ENCODE results near the gene TRIM67.

TRIM67 gene

DNA sequence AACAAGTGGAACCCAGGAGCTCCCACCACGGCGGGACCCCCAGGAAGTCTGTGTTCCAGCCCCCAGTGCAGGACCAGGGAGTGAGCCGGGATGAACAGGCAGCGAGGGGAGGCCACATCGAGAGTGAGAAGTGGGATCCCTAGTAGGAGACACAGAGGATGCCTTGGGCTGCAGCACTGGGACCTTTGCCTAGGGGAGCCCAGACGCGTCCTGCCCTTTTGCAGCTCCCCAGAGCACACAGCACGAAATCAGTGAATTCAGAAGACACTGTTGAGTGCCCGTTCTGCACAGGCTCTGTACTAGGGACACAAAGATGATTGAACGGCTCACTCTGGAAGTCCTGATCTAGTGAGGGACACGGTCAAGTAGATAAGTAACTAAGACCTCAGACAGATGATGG, 23.5 kb downstream of the TRIM67 start:
- DNase-seq: no peak

DNA sequence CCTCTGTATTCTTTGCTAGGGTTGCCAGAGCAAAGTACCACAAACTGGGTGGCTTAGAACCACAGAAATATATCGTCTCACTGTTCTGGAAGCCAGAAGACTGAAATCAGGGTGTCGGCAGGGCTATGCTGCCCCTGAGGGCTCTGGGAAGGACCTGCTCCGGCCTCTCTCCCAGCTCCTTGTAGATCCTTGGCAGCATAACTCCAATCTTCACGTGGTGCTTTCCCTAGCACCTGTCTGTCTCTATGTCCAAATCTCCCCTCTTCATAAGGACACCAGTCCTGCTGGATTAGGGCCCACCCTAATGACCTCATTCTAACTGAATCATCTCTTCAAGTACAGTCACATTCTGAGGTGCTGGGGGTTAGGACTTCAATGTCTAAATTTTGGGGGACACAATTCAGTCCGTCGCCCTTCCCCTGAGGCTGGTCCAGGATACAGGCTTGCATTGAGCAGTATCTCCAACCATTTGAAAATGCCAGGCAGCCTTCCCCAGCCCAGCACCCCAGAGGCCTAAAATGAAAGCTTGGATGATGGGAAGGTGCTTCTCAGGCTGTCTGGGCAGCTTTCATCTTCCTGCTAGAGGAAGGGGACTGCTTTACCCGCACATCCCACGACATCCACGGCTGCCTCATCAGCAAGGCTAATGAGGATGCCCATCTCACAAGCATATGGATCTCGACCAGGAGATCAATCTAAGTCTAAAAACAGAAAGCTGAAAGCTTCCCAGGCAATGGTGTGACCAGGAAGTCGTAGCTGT, 24.7 kb downstream of the TRIM67 start:
- no peak for DNase-seq

DNA sequence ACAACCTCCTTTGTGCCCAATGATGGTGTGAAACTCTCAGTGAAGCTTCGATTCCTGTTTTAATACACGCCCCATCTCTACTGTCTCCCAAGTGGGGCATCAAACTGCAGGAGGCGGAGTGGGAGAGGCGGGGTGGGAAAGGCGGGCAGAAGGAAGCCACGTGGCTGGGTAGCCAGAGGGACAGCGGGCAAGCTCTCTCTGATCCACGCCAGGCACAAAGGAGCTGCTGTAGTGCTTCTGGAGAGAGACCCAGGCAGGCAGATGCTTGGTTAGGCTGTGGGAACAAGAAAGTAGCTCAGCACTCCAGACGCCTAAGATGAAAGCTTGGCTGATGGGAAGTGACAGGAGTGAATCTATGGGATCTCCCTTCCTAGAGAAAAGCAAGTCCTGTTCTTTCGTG, 25.7 kb downstream of the TRIM67 start:
- no peak for DNase-seq

DNA sequence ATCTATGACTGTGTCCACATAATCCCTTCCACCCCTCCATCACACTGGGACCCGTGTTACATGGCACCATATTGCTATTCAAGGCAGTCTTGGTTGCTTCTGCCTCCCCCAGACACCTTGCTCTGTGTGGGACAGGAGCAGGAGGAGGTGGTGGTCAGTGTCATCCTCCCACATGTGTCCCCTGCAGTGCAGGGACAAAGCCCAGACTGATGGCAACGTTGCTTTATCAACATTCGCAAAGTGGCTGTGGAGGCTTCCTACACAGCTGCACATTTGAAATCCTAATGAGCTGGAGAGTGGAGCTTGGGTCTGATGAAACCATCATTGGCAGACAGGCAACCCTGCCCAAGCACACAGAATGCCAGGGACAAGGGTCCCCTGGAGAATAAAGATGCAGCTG, 26.2 kb downstream of the TRIM67 start:
- no peak for DNase-seq

DNA sequence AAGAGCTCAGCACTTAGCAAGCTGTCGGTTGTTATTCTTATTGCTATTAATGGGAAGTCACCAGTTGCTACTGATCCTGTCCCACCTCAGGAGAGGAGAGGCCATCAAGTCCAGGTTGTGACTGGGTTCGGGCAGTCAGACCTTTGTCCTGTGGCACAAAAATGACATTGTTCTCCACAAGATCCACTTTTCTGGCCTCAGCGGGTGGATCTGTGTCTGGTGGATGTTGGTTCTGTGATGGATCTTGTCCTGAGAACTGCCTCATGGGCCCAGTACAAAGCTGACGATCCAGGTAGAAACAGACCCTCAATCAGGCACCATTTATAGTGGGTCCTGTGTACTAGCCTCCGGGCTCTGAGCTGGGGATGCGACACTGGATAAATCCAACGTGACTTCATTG, 26.9 kb downstream of the TRIM67 start:
- no peak for DNase-seq

DNA sequence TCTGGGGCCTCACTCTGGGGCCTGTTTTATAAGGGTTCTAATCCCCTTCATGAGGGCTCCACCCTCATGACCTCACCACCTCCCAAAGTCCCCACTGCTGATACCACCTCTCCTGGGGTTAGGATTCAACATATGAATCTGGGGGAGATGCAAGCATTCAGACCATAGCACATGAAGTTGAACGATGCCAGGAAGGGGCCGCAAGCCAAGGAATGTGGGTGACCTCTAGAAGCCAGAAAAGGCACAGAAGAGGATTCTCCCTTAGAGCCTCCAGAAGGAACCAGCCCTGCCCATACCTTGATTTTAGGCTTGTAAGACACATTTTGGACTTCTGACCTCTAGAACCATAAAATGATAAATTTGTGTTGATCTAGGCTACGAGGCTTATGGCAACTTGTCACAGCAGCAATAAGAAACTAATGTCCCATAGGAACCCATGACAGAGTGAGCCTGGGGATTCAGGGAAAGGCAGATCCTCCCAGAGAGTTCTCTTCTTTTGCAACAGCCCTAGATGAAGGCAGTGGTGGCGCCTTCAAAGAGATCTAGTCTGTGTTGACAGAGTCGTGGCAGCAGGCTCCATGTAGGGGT, 27.9 kb downstream of the TRIM67 start:
- no peak for DNase-seq

DNA sequence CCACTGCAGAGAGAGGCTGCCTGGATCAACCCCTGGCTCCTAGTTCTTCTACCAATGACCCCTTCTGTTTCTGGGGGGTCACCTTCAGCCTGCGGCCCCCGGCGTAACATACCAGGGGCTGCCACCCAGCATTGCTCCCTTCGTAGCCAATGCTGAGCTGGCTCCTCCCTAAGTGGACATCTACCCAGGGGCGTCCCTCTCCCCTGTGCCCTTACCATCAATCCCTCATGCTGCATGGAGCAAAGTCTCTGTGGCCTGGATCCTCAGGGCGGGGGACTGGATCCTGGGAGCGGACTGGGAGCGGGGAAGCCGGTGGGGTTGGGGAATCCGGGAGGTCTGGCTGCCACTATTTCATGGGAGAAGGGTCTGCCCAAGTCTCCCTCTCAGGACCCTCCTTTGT, 28.6 kb downstream of the TRIM67 start:
- DNase-seq: no peak

DNA sequence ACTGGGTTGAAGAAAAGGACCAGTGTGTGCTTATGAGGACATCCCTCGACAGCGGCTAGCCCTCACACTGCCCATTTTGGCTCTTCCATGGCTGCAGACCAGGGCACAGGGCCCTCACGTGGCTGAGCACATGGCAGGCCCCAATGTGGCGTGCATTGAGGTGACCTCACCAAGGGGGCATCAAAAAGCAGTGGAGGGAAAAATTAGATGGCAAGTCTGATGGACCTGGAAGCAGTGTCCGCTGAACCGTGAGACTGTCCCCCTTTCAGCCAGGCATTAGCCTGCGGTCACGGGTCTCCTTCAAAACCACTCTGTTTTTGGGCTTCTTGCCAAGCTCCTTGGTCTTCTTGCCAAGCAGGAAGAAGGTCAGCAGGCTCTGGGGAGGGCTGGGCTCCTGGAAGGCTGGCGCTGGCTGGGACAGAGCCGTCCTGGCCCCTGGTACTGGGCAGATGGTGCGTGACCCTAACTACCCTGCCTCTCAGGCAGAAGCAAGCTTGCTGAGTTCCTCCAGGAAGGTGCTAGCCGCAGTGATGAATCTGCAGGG, 30.8 kb downstream of the TRIM67 start:
- no peak for DNase-seq

DNA sequence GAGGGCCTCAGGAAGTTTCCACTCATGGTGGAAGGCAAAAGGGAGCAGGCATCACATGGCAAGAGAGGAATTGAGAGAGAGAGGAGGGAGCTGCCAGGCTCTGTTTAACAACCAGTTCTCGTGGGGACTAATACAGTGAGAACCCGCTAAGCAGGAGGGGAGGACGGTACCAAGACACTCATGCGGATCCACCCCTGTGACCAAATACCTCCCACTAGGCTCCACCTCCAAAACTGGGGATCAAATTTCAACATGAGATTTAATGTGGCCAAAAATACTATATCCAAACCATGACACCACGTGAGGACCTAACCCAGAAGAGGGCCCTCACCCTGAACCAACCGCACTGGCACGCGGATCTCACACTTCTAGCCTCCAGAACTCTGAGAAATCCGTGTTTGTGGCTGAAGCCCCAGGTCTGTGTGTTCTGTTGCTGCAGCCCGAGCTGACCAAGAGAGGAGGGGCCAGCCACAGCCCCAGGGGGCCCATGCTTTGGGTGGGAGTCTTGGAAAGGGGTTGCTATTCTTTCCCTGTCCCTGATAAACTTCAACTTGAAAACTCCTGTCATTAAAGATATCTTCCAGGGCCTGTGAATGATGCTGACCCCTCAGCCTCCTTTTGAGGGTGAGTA, 32.0 kb downstream of the TRIM67 start:
- DNase-seq: no peak

DNA sequence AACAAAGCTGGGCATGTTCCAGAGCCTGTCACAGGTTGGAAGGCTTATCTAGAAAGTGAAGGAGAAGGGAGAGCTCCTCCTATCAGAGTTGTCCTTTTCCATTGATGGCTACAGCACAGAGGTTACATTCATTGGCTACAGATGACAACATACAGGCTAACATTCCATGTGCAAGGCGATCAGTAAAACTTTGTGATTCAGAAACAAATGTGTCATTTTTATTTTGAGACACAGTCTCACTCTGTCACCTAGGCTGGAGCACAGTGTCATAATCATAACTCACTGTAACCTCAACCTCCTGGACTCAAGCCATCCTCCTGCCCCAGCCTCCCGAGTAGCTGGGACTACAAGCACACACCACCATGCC, 32.6 kb downstream of the TRIM67 start:
- DNase-seq: no peak

DNA sequence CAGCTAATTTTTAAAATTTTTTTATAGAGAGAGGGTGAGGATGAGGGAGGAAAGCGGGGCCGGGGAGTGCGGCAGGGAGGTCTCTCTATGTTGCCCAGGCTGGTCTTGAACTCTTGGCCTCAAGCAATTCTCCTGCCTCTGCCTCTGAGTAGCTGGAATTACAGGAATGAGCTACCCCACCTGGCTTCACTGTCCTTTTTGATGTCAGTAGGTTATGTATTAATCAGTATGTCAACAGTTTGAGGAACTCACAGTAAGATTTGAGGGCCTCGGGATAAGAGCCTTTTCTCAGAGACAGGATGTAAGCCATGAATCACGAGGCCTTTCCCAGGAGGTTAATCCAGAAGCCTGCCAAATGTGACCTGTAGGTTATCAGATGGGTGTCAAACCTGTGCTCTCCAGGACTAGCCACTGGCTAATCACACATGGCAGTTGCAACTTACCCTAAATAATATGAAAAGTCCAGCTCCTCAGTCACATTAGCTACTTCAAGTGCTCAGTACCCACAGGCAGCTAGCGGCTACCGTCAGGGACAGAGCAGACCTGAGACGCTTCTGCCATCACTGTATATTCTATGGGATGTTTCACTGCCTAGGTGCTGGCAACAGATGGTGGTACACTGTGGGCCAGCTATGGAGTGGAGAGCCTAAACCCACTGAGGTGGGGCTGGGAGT, 33.1 kb downstream of the TRIM67 start:
- no peak for DNase-seq

DNA sequence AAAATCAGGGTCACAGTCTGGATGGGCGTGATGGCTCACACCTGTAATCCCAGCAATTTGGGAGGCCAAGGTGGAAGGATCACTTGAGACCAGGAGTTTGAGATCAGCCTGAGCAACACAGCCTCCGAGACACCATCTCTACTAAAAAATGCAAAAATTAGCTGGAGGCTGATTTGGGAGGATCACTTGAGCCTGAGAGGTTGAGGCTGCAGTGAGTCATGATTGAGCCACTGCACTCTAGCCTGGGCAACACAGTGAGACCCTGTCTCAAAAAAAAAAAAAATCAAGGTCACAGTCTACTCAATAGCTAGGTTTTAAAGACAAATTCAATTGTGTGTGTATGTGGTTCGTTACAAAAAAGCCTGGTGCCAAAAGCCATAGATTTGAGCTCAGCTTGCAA, 34.4 kb downstream of the TRIM67 start:
- DNase-seq: no peak

DNA sequence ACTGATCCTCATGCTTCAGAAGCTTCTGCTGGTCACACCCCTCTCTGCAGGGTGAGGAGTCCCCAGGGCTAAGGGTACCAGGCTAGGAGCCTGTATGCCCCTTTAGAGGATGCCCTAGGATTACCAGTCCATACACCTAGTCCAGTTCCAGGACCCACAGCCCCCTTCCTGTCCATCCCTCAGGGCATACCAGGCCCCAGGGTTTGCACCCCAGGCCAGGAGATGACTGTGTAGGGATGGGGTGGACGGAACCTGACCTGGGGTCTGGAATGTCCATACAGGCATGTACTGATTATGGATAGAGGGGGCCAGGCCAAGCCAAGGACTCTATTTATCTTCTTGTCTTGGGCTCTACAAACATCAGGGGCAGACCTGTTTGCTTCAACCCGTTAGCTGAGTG, 34.9 kb downstream of the TRIM67 start:
- DNase-seq: no peak

DNA sequence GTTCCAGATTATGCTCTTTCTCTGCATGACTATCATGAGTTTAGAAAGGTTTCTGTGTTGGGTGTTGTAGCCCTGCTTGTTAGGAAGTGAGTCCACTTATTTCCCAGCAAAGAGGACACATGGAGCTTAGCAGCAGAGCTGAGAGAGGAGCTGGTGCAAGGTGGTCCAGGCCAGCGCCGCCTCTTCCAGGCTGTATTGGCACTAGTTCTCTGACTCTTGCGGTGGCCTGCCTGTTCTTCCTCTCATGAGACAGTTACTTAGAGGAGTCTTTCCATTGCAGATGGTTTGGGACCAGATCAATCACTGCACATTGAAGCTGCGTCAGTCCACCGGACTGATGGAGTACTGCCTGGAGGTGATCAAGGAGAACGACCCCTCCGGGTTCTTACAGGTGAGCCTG, 38.0 kb downstream of the TRIM67 start:
- DNase-seq: no peak

DNA sequence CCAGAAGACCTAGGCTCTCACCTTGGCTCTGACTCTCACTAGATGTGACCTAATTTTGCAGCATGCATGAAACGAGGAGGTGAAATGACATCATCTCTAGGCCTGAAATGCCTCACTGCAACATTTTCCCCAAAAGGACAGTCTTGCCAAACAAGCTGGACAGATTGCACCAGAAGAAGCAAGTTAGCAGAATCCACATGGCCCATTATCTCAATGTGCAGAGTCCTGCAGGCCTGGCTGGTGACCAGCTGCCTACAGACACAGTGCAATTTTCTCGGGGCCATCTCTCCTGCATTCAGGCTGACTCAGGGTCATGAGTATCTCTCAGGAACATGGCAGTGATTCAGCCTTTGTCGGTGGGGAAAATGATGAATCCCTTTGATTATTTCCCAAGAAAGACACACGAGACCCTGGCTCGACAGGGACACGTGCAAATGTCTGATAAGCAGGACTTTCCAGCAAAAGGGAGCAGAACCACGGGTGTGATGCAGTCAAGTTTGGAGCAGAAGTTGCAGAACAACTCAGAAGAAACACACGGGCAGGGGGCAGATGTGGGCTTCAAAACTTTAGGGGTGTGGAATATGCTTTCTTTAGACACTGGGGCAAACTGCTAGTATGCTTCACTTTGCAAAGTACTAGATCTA, 38.7 kb downstream of the TRIM67 start:
- no peak for DNase-seq

DNA sequence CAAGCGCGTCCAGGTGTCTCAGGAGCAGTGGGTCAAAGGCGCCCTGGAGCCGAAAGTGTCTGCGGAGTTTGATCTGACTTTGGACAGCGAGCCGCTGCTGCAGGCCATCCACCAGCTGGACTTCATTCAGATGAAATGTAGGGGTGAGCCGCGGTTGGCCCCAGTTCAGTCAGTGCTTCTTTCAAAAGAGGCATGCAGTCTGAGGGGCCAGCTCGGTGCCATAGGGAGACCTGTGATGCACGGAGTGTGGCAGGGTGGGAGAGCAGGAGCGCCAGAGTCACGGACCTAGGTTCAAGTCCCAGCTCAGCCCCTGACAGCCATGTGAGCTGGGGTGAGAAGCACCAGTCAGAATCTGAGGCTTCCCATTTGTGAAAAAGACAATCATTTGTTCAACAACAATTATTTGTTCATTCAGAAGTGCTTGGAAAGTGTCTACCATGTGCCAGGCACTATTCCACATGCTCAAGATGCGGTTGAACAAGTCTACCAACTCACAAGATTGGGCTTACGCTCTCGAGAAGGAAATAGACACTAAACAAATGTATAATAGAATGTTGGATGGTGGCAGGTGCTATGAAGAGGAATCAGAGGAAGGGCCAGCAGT, 39.6 kb downstream of the TRIM67 start:
- DNase-seq: no peak

DNA sequence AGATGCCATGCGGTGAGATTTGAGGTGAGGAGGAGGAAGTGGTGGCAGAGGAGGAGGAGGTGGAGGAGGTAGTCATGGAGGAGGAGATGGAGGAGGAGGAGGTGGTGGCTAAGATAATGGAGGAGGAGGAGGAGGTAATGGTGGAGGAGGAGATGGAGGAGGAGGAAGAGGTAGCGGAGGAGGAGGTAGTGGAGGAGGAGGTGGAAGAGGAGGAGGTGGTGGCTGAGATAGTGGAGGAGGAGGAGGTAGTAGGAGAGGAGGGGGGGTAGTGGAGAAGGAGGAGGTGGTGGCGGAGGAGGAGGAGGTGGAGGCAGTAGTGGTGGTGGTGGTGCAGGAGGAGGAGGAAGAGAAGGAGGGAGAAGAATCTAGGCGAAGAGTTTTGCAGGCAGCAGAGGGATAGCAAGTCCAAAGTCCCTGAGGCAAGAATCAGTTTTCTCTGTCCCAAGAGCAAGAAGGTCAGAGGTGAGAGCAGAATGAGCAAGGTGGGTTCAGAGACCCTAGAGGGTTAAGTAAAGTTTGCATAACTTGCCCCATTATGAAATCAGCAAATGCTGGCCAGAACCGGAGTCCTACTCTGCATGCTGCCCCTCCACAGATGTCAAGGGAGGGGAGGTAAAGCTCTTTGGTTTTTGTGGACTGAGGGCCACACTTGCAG, 40.2 kb downstream of the TRIM67 start:
- DNase-seq: no peak

DNA sequence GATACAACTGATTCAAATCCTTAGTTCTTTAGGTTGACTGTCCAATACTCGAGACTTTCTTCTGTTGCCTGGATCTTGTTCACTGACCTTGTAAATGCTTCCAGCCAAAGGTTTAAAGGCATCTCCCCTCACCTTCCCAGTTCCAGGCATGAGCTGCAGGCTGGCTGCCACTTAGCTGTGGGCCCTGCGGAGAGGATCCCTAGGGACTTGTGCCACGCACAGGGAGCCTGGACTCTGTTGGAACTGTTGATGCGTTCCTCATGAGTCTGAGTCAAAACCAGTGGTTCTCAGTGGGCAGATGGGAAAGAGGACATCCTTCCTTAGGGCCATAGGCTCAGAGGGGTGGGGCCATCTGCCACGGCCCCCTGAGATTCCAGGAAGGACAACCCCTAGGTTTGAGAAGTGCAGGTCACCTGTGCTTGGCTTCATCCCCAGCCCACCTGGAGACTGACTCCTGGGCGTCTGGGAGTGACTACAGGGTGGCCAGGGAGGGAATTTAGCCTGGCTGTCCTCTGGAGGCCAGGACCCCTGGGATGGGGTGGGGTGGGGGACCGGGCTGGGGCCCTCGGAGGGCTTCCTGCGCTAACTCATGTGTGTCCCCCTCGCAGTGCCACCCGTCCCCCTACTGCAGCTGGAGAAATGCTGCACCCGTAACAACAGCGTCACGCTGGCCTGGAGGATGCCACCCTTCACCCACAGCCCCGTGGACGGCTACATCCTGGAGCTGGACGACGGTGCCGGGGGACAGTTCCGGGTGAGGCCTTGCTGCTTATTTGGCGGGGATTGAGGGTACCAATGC, 41.6 kb downstream of the TRIM67 start:
- no peak for DNase-seq

DNA sequence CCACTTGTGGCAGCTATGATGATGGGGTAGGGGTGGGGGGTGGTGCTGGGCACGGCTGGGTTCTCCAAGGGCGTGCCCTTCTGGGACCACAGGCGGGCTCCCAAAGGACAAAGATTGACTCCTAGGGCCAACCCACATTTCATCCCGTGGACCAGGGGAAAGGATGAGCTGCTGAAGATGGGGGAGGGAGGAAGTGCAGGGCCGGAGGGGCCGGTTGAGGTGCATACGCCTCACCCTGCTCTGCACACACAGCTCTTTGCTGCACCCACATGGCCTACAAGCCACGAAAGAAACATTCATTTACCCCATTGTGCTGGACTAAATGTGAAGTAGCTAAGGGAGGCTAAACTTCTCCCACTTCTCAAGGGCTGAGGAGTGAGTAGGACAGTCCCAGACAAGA, 45.0 kb downstream of the TRIM67 start:
- DNase-seq: no peak

DNA sequence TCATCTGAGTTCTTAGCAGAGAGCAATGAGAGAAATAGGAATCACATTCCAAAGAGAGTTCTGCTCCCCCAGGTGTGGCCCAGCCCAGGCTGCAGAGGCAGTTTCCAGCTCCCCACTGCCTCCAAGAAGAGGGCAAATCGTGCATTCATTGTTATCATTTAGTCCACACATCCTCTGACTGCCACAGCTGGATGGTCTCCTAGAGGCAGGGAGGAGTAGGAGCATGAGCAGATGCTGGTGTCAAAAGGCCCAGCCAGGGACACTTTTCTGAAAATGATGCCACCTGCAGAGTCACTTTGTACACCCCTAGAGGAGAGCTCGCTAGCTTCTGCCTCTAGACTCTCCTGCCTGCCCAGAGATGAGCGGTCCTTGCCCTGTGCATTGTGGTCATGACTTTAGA, 45.6 kb downstream of the TRIM67 start:
- no peak for DNase-seq

DNA sequence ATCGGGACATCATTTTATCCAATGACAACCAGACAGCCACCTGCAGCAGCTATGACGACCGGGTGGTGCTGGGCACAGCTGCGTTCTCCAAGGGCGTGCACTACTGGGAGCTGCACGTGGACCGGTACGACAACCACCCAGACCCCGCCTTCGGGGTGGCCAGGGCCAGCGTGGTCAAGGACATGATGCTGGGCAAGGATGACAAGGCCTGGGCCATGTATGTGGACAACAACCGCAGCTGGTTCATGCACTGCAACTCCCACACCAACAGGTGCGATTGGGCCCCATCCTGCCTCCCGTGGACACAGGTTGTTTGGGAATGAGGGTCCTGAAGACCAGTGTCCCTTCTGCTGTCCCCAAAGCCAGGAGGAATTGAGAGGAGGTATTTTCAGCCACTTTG, 47.1 kb downstream of the TRIM67 start:
- DNase-seq: no peak

Measured in NCI-H2227 treated with DMSO at 0.1 percent for 48 hours (cell line).